Measurements from ENCODE around the gene KLK14.

GRCh38 chr19:51082611-51083010 lies at the start of gene KLK14:
- no peak for TF ChIP-seq CTCF (IDR thresholded peaks at IDR 0.05)
- TF ChIP-seq POLR2A (IDR thresholded peaks at IDR 0.05), result no peak
